ENCODE results near the gene TMEM255B.

DNA sequence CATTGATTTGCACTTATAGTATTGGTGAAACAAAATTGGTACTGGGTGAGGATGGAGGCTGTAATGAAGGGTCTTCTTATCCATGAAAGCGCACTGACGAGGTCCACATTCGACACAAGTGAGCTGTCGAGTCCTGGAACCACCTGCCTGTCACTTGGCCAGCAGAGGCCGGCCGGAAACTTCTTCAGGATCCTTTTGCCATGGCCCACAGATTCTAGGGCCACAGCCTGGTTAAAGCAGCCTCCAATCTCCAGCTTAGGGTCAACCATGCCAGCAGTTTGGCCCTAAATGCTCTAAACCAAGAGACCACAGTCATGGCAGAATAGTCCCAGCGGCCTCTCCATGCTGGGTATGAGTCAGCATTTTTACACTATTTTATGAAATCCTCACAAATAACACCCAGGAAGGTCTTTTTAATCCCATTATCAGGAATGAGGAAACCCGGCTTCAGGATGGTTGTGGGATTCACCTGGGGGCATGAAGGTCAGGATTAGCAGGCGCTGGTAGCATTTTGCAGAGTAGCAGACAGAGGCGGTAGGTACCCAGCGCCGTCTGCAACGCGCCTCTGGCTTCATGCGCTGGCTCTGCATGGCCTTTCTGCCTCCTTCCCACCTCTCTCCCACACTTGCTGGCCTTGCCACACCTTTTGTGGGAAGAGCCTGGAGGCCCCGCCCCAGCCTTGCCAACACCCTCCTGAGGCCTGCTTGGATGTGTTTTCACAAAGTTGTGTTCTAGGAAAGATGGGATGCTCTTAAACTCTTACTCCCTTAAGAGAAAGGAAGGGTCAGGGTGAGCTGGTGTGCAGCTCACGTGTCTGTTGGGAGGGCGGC is 89.6 kb downstream of the TMEM255B start:
- no peak for TF ChIP-seq CTCF (conservative IDR thresholded peaks at IDR 0.05; ENCODE audit: low read length)
- no peak for TF ChIP-seq EZH2phosphoT487 (IDR thresholded peaks at IDR 0.05; ENCODE audit: borderline replicate concordance)
